ENCODE results near the gene RANBP17. TPM values are rescaled to one million over a fixed set of nuclear protein-coding genes. Genes with fewer than 3 reads are reported as not detected.

Gene RANBP17
- total RNA-seq, 1 experiment from 2014 or later = 14.5 TPM

DNA sequence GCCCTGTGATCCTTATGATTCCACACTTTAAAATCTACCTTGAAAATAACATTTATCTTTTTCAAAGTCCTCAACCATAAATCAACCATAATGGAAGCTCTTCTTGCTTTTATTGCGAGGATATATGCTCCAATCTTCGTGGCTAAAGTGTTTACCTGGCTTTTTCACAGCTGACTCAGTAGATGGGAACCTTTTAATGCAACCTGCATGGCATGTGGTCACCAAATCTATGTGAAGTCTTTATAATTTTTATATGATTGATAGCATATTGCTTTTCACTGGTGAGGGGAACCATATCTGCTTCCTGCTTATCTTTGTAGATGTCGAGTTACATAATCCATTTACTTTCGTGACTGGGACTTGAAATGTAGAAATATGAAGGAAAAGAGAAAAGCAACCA, 400.1 kb downstream of the RANBP17 start:
- Histone ChIP-seq H4K20me1 (ENCODE audit: insufficient read depth) (no peaks in the 10 kb centered on the region), H3K27ac (no peak overlapping the region), H3F3A (ENCODE audit: insufficient read depth, low read depth) (no peaks in the 10 kb centered on the region), H3K9me3 (ENCODE audit: insufficient read depth, low read depth) (no peaks in the 10 kb centered on the region), H3K36me3 (ENCODE audit: low read depth) (no peaks in the 10 kb centered on the region), H3K79me2 (ENCODE audit: low read depth) (no peaks in the 10 kb centered on the region), H3K9me2 (ENCODE audit: insufficient read depth) (no peaks in the 10 kb centered on the region), H3K4me1 (replicated peaks; ENCODE audit: insufficient read depth) (no peaks in the 10 kb centered on the region), H3K27me3 (ENCODE audit: insufficient read depth, low read depth) (no peaks in the 10 kb centered on the region), H3K4me3 (no peak overlapping the region), H3K4me2 (no peak overlapping the region), H2AFZ (no peak overlapping the region)
- BruUV-seq (replicated peaks) = no TSS peak
- DNase-seq = no peak
- ChIA-PET POLR2A (ENCODE audit: unreplicated experiment) (no interaction called here), CTCF (no interaction called here)
- TF ChIP-seq, protein P1, sequence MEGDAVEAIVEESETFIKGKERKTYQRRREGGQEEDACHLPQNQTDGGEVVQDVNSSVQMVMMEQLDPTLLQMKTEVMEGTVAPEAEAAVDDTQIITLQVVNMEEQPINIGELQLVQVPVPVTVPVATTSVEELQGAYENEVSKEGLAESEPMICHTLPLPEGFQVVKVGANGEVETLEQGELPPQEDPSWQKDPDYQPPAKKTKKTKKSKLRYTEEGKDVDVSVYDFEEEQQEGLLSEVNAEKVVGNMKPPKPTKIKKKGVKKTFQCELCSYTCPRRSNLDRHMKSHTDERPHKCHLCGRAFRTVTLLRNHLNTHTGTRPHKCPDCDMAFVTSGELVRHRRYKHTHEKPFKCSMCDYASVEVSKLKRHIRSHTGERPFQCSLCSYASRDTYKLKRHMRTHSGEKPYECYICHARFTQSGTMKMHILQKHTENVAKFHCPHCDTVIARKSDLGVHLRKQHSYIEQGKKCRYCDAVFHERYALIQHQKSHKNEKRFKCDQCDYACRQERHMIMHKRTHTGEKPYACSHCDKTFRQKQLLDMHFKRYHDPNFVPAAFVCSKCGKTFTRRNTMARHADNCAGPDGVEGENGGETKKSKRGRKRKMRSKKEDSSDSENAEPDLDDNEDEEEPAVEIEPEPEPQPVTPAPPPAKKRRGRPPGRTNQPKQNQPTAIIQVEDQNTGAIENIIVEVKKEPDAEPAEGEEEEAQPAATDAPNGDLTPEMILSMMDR (conservative IDR thresholded peaks at IDR 0.05) = no peak
- no peak for TF ChIP-seq EZH2 (IDR thresholded peaks at IDR 0.05; ENCODE audit: low read depth)
- intact Hi-C loops (cut with micrococcal nuclease; ENCODE audit: unreplicated experiment) = no loop called here

DNA sequence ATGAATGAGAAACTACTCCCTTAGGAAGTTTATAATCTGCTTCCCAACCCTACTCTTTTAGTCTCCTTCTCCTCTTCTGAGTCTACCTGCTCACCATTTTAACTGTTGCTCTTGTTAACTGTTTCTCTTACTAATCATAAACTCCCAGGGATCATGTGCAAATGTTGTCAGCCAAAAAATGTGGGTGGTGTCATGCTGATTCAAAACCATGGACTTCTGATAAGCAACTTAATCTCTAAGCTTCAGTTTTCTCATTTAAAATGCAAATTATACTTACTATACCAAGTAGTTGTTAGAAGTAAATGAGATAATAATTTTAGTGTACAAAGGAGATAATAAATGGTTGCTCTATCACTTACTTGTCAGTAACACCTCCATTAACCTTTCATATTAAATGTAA, 401.4 kb downstream of the RANBP17 start:
- no peaks in the 10 kb centered on the region for H3F3A ChIP-seq (ENCODE audit: insufficient read depth, low read depth)
- H3K36me3 ChIP-seq (ENCODE audit: low read depth) = no peaks in the 10 kb centered on the region
- no peak overlapping the region for H3K4me2 ChIP-seq
- TF ChIP-seq, protein P1 (conservative IDR thresholded peaks at IDR 0.05) = no peak
- TF ChIP-seq EZH2 (IDR thresholded peaks at IDR 0.05; ENCODE audit: low read depth) = no peak
- ChIA-PET POLR2A (ENCODE audit: unreplicated experiment) (no interaction called here), CTCF (interaction anchor here (0.6 kb wide), 1 partner anchor 52 kb away, joined by 5 read pairs; no protein-coding TSS in a partner anchor)
- H3K4me3 ChIP-seq = no peak overlapping the region
- no peaks in the 10 kb centered on the region for H3K79me2 ChIP-seq (ENCODE audit: low read depth)
- DNase-seq = no peak
- H4K20me1 ChIP-seq (ENCODE audit: insufficient read depth) = no peaks in the 10 kb centered on the region
- no peaks in the 10 kb centered on the region for H3K9me3 ChIP-seq (ENCODE audit: insufficient read depth, low read depth)
- H3K27me3 ChIP-seq (ENCODE audit: insufficient read depth, low read depth) = no peaks in the 10 kb centered on the region
- BruUV-seq (replicated peaks) = no TSS peak
- H3K9me2 ChIP-seq (ENCODE audit: insufficient read depth) = no peaks in the 10 kb centered on the region
- no peak overlapping the region for H2AFZ ChIP-seq
- no peak overlapping the region for H3K27ac ChIP-seq
- no peaks in the 10 kb centered on the region for H3K4me1 ChIP-seq (replicated peaks; ENCODE audit: insufficient read depth)
- intact Hi-C loops (cut with micrococcal nuclease; ENCODE audit: unreplicated experiment) = no loop called here

DNA sequence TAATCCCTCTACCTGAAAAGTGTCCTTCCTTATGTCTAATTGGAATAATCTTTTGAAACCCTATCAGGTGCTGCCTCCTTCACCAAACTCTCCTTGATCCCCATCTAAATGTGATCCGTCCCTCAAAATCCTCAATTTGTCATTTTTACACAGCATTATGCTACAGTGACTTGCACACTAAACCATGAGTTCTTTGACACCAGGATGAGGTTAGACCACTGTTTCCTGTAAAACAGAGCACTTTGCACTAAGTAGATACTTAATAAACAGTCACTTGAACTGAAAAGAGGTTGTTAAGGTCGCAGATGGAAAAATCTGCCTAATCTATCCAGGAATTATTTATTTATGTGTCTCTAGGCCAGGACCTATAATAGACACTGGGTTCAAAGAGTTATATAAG, 403.0 kb downstream of the RANBP17 start:
- CTCF ChIA-PET = no interaction called here
- no peaks in the 10 kb centered on the region for H3K9me3 ChIP-seq (ENCODE audit: insufficient read depth, low read depth)
- no peak overlapping the region for H3K4me3 ChIP-seq
- H4K20me1 ChIP-seq (ENCODE audit: insufficient read depth) = no peaks in the 10 kb centered on the region
- intact Hi-C loops (cut with micrococcal nuclease; ENCODE audit: unreplicated experiment) = no loop called here
- H3F3A ChIP-seq (ENCODE audit: insufficient read depth, low read depth) = peaks cover 5% of the 10 kb centered on the region; the same call in 1 of the 2 replicates
- no peaks in the 10 kb centered on the region for H3K9me2 ChIP-seq (ENCODE audit: insufficient read depth)
- no peak overlapping the region for H3K4me2 ChIP-seq
- DNase-seq = no peak
- H3K79me2 ChIP-seq (ENCODE audit: low read depth) = no peaks in the 10 kb centered on the region
- no peak overlapping the region for H3K27ac ChIP-seq
- TF ChIP-seq EZH2 (IDR thresholded peaks at IDR 0.05; ENCODE audit: low read depth) = no peak
- TF ChIP-seq, protein P1 (conservative IDR thresholded peaks at IDR 0.05) = no peak
- no TSS peak for BruUV-seq (replicated peaks)
- H3K27me3 ChIP-seq (ENCODE audit: insufficient read depth, low read depth) = no peaks in the 10 kb centered on the region
- POLR2A ChIA-PET (ENCODE audit: unreplicated experiment) = no interaction called here
- H2AFZ ChIP-seq = no peak overlapping the region
- H3K4me1 ChIP-seq (replicated peaks; ENCODE audit: insufficient read depth) = peaks cover 13% of the 10 kb centered on the region
- no peaks in the 10 kb centered on the region for H3K36me3 ChIP-seq (ENCODE audit: low read depth)

Data from PC-9 (cell line).